Coronary artery (tissue), 2 donors: Measurements from ENCODE around the gene PTMS.

Source experiments
- DNase-seq: peaks from one replicate; pipeline ENCODE4 v3.0.0-alpha.2; 2017; ENCODE audit warnings: low spot score
- H3K27ac ChIP-seq, 2 donors: fragments of 200-600 bp; sonication (generic); one replicate each; pipeline ENCODE4 v1.5.1; 2016 to 2019
- H3K4me3 ChIP-seq: fragments of 200-600 bp; sonication (generic); 2 replicates; pipeline ENCODE4 v1.5.1; 2016; ENCODE audit warnings: mild to moderate bottlenecking, moderate library complexity
- CTCF ChIP-seq: fragments of 200-600 bp; sonication (generic); IDR thresholded peaks from one replicate; pipeline ENCODE4 v1.5.1; 2019; ENCODE audit warnings: antibody characterized with exemption

The PTMS gene

GRCh38 chr12:6819106-6820030 lies 53.2 kb downstream of the PTMS start:
- Histone ChIP-seq H3K27ac (no peak overlapping the region), H3K4me3 (no peak overlapping the region)
- TF ChIP-seq CTCF = no peak
- no peak for DNase-seq

GRCh38 chr12:6820166-6820565 lies 54.0 kb downstream of the PTMS start:
- no peak for TF ChIP-seq CTCF
- H3K27ac ChIP-seq = no peak overlapping the region

More at GRCh38 chr12:6820166-6820565, 54.0 kb downstream of the PTMS start:
- no peak for DNase-seq
- H3K4me3 ChIP-seq = no peak overlapping the region
